ENCODE measurements around the gene KLHL26.
A peak's percentile ranks its signal among the peaks of the same experiment; 100 is the strongest.

The KLHL26 gene

GRCh38 chr19:18683109-18683957 is 46.5 kb downstream of the KLHL26 start, which contains the start of gene CRTC1:
Gene CRTC1 (plus strand): TSS chr19:18683680. CDS start chr19:18683703, 23 bp downstream.
- peak; percentile 82 for DNase-seq (ENCODE audit: low spot score)

GRCh38 chr19:18683958-18684641 is 47.3 kb downstream of the KLHL26 start:
- no peak for DNase-seq (ENCODE audit: low spot score)

DNA sequence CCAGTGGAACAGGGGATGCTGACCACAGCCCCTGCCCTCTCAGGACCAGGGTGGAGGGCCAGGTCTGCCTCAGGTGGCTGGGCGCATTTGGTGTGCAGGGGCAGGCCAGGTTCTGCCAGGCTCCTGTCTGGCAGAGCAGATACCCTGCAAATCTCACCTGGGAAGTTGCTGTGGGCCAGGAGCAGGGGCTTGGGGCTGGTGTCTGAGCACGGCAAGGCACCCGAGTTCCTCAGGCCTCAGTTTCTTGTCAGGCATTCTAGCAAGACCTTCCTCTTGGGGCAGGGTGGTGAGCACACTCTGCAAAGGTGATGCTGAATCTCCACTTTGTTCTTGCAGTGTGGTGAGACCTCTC is 47.8 kb downstream of the KLHL26 start:
- DNase-seq (ENCODE audit: low spot score): no peak

DNA sequence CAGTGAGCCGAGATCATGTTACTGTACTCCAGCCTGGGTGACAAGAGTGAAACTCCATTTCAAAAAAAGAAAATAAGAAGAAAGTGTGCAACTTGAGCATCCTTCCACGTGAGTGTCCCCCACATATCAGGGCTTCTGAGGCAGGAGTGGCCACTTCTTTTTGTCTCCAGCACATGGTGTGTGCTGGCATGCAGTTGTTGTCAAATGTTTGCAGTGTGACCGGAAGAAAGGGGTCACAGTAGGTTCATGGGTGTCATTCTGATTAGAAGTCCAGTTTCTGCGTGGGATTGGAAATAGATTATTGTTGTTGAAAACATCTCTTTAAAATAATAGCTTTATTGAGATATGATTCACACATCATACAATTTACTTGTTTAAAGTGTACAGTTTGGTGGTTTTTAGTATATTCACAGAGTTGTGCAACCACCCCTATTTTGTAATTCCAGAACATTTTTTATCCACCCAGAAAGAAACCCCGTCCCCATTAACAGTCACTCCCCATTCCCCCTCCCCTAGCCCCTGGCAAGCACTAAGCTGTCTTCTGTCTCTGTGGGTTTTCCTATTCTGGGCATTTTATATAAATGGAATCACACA is 48.9 kb downstream of the KLHL26 start:
- no peak for DNase-seq (ENCODE audit: low spot score)

DNA sequence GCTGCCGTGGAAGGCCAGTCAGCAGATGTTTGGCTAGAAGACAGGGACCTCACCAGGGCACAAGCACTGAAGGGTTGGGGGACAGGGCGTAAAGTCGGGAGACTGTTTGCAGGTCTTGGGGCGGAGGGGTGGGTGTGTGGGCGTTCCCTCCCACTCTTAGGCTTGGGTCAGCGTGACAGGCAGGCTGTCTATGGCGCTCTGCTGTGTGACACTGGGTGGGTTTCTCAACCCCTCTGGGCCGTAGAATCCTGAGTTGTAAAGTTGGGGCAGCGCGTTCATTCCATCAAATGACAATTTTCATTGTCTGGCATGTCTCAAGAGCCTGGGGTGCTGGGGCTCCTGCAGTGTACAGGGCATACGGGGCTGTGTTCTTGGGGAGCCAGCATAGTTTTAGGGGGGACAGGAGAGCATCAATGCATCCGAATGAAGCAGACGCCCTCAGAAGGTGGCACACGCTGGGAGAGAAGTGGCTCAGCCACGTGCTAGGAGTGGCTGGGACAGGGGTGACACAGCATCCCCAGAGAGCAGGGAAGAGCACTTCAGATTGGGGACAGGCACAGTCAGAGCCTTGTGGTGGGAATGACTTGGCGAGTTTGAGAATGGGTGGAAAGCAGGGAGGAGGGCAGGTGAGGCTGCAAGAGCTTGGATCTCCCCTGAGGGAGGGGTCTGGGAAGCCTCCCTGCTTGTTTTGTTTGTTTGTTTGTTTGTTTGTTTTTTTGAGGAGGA is 51.1 kb downstream of the KLHL26 start:
- no peak for DNase-seq (ENCODE audit: low spot score)

DNA sequence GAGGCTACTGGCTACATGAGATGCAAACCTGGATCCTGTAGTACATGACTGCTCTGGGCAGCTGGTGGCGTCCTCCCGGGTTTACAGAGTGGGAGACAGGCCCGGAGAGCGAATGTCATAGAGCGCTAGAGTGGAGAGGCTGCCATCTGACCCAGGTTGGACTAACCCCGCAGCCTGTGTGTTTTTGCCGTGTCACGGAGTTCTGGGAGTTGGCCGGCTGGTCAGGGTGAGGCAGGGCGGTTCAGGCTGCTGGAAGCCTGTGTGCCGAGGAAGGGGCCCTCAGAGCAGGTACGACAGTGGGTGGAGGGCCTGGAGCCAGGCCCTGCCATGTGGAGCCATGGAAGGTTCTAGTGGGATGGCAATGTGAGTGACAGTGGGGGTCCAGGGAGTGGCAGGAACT is 59.2 kb downstream of the KLHL26 start:
- DNase-seq (ENCODE audit: low spot score): no peak

DNA sequence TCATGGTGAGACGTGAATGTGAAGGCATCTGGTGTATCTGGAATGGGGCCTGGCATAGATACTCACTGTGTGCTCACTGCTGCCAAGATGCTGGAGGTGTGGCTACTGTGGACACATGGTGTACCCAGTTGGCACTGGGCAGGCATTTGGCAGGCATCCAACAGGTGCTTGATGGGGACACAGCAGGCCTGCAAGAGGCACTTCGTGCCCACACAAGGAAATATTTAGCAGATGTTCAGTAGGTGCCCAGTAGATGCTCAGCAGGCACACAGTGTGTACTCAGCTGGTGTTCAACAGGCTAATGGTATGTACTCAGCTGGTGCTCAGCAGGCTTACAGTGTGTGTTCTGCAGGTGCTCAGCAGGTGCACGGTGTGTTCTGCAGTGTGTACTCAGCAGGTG is 60.9 kb downstream of the KLHL26 start:
- no peak for DNase-seq (ENCODE audit: low spot score)

- no peak for DNase-seq (ENCODE audit: low spot score)
Measured at GRCh38 chr19:18698321-18699167, 61.7 kb downstream of the KLHL26 start.

GRCh38 chr19:18699403-18700054 is 62.7 kb downstream of the KLHL26 start:
- no peak for DNase-seq (ENCODE audit: low spot score)

- DNase-seq (ENCODE audit: low spot score): no peak
Measured at GRCh38 chr19:18700501-18701249, 63.8 kb downstream of the KLHL26 start.

GRCh38 chr19:18701250-18701608 is 64.4 kb downstream of the KLHL26 start:
- no peak for DNase-seq (ENCODE audit: low spot score)

GRCh38 chr19:18704054-18704453 is 67.2 kb downstream of the KLHL26 start:
- no peak for DNase-seq (ENCODE audit: low spot score)

GRCh38 chr19:18704971-18705370 is 68.1 kb downstream of the KLHL26 start:
- no peak for DNase-seq (ENCODE audit: low spot score)

DNA sequence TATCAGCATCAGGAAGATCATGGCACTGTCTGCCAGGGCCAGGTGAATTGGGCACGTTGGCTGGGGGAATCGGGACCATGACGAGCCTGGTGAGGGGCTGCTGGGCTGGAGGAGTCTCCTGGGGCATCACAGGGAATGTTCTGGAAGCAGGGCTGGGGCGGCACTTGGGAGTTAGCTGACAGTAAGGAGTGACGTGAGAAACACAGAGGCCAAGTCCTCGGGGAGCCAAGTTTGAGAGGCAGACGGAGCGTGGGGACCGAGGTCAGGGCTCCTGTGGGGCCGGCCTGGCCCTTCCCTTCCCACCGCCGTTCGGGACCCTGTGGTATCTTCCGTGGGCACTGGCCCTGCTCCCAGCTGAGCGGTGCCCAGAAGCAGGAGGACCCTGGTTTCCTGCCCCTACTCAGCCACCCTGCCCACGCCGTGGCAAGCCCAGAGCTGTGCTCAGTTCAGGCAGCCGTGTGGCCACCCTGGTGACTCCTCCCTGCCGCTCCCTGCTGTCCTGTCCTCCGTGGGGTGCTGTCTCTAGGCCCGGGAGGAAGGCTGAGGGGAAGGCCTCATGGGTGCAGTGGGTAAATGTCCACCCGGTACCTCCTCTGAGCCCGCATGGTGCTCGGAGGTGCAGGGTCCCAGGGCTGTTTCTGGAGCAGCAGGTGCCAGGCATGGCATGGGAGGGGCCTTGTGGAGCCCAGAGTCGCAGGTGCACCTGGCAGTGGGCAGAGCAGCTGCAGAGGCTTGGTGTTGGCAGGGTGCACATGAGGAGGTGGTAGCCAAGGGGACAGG is 71.8 kb downstream of the KLHL26 start:
- no peak for DNase-seq (ENCODE audit: low spot score)

DNA sequence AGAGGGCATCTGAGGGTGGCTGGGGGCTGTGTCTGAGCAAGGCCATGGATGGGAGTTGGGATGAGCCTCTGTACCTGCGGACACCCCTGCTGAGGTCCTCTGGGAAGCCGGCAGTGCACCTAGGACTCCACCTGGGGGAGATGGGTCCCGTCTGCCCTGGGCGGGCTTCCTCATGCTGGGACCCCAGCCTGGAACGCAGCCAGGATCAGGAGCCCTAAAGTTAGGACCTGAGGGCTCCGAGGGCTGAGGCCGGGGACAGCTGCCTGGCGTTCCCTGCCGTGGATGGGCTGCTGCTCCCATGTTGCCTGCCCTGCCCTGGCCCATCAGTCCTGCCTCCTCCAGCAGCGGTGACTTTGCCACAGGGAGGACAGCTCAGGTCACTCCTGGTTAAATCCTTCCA is 72.7 kb downstream of the KLHL26 start:
- no peak for DNase-seq (ENCODE audit: low spot score)

- no peak for DNase-seq (ENCODE audit: low spot score)
Measured at GRCh38 chr19:18710186-18710585, 73.4 kb downstream of the KLHL26 start.

- no peak for DNase-seq (ENCODE audit: low spot score)
Measured at GRCh38 chr19:18710996-18711751, 74.3 kb downstream of the KLHL26 start.

DNA sequence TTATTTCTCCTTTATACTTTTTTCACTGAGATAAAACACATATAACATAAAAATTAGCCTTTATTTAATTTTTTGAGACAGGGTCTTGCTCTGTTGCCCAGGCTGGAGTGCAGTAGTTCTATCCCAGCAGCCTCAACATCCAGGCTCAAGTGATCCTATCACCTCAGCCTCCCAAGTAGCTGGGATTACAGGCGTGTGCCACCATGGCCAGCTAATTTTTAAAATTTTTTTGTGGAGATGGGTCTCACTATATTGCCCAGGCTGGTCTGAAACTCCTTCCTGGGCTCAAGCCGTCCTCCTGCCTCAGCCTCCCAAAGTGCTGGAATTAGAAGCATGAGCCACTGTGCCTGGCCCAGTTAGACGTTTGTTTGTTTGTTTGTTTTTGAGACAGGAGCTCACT is 75.1 kb downstream of the KLHL26 start:
- DNase-seq (ENCODE audit: low spot score): no peak

DNA sequence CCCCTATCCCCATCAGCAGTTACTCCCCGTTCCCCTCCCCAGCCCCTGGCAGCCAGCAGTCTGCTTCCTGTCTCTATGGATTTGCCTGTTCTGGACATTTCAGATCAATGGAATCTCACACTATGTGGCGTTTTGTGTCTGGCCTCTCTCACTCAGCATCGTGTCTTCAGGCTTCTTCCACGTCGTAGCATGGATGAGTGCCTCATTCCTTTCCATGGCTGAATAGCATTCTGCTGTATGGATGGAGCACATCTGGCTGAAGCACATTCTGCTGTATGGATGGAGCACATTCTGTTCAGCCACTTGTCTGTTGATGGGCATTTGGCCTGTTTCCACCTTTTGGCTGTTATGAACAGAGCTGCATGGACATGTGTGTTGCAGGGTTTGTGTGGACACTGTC is 76.2 kb downstream of the KLHL26 start:
- DNase-seq (ENCODE audit: low spot score): no peak

Measured in putamen (tissue), 1 donor.